HG02610 (cell line): ENCODE measurements around the gene GSTM1.
A peak's percentile ranks its signal among the peaks of the same experiment; 100 is the strongest.

Source experiments
- ATAC-seq: cut with Tn5 transposase; IDR thresholded peaks from one replicate; pipeline ENCODE4 v1.9.1; 2021; ENCODE audit warnings: mild to moderate bottlenecking, moderate library complexity; ENCODE audit not compliant: unreplicated experiment

Gene GSTM1

GRCh38 chr1:109726007-109726406, 38.4 kb downstream of the GSTM1 start:
- no peak for ATAC-seq

- ATAC-seq: no peak
Measured at GRCh38 chr1:109726728-109727373, 39.2 kb downstream of the GSTM1 start.

GRCh38 chr1:109728870-109729269, 41.3 kb downstream of the GSTM1 start:
- ATAC-seq: no peak

GRCh38 chr1:109730666-109731065, 43.0 kb downstream of the GSTM1 start:
- no peak for ATAC-seq

- no peak for ATAC-seq
Measured at GRCh38 chr1:109732390-109732881, 44.8 kb downstream of the GSTM1 start.

- ATAC-seq: no peak
Measured at GRCh38 chr1:109733236-109733870, 45.7 kb downstream of the GSTM1 start.

GRCh38 chr1:109739738-109740614, 52.4 kb downstream of the GSTM1 start:
- ATAC-seq: peak; percentile 91

- no peak for ATAC-seq
Measured at GRCh38 chr1:109740615-109741373, 53.2 kb downstream of the GSTM1 start, which contains the start of gene GSTM3. TSS of gene GSTM3 (minus strand) at chr1:109741038. CDS start at chr1:109740287, 751 bp downstream.
